Lower leg skin (tissue), 3 donors: ENCODE results near the gene ABCA1.

Experiments used
- POLR2A ChIP-seq, 2 donors: fragments of 450-650 bp; IDR thresholded peaks; one replicate each; pipeline ENCODE4 v1.6.1; 2016 to 2017; ENCODE audit warnings: antibody characterized with exemption in 2 of 2, mild to moderate bottlenecking in 1 of 2, moderate library complexity in 1 of 2
- TF ChIP-seq, protein P1 (sequence below), 3 donors: fragments of 450-650 bp; IDR thresholded peaks; one replicate each; pipeline ENCODE4 v1.5.1; 2016; ENCODE audit warnings: antibody characterized with exemption in 3 of 3, mild to moderate bottlenecking in 3 of 3, moderate library complexity in 2 of 3

DNA sequence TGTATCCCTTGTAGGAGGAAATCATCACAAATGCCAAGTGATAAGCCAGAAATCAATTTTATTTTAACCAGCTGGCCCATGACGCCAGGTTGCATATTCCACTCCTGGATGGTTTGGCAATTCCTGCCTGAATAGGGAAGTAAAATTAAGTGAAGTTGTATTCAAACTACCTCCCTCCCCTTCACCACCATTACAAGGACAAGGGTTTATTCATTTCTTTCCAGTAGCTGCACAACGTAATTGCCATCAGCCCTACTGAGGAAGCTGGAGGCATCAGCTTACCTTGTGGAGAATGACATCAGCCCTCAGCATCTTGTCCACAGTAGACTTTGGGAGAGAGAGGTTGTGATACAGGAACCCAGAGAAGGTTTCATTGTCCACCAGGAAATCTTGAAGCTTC is 66.6 kb downstream of the ABCA1 start:
- TF ChIP-seq POLR2A (IDR thresholded peaks at IDR 0.05) = no peak
- TF ChIP-seq, protein P1, sequence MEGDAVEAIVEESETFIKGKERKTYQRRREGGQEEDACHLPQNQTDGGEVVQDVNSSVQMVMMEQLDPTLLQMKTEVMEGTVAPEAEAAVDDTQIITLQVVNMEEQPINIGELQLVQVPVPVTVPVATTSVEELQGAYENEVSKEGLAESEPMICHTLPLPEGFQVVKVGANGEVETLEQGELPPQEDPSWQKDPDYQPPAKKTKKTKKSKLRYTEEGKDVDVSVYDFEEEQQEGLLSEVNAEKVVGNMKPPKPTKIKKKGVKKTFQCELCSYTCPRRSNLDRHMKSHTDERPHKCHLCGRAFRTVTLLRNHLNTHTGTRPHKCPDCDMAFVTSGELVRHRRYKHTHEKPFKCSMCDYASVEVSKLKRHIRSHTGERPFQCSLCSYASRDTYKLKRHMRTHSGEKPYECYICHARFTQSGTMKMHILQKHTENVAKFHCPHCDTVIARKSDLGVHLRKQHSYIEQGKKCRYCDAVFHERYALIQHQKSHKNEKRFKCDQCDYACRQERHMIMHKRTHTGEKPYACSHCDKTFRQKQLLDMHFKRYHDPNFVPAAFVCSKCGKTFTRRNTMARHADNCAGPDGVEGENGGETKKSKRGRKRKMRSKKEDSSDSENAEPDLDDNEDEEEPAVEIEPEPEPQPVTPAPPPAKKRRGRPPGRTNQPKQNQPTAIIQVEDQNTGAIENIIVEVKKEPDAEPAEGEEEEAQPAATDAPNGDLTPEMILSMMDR (IDR thresholded peaks at IDR 0.05) = no peak
